BLaER1 treated with 17β-estradiol and CSF1 and Interleukin-3, amounts not matched to agents 10 nM and 100 nM (cell line): ENCODE measurements around the gene FAM78B.
A peak's percentile ranks its signal among the peaks of the same experiment; 100 is the strongest.

Experiments
- H3K27ac ChIP-seq, 11 experiments: shearing (Covaris generic); formaldehyde crosslinking; 2 replicates each; pipeline ENCODE4 v1.8.1; 2022
- H3K27me3 ChIP-seq, 11 experiments: shearing (Covaris generic); formaldehyde crosslinking; 2 replicates each; pipeline ENCODE4 v1.8.1; 2022
- H3K36me3 ChIP-seq, 11 experiments: shearing (Covaris generic); formaldehyde crosslinking; 2 replicates each; pipeline ENCODE4 v1.8.1; 2022
- H3K4me1 ChIP-seq, 10 experiments: shearing (Covaris generic); formaldehyde crosslinking; 2 replicates each; pipeline ENCODE4 v1.8.1; 2022
- H3K4me2 ChIP-seq, 11 experiments: shearing (Covaris generic); formaldehyde crosslinking; 2 replicates each; pipeline ENCODE4 v1.8.1; 2022
- H3K4me3 ChIP-seq, 10 experiments: shearing (Covaris generic); formaldehyde crosslinking; 2 replicates each; pipeline ENCODE4 v1.8.1; 2022
- H3K9ac ChIP-seq, 11 experiments: shearing (Covaris generic); formaldehyde crosslinking; 2 replicates each; pipeline ENCODE4 v1.8.1; 2022
- H3K9me3 ChIP-seq, 11 experiments: shearing (Covaris generic); formaldehyde crosslinking; replicated peaks in 1 of 11; 2 replicates each; pipeline ENCODE4 v1.8.1; 2022
- H4K20me1 ChIP-seq, 11 experiments: shearing (Covaris generic); formaldehyde crosslinking; 2 replicates each; pipeline ENCODE4 v1.8.1; 2022
- Cebpa-rat ChIP-seq, 11 experiments: shearing (Covaris generic); IDR thresholded peaks; 2 replicates each; pipeline ENCODE4 v1.8.1; 2022

The FAM78B gene

DNA sequence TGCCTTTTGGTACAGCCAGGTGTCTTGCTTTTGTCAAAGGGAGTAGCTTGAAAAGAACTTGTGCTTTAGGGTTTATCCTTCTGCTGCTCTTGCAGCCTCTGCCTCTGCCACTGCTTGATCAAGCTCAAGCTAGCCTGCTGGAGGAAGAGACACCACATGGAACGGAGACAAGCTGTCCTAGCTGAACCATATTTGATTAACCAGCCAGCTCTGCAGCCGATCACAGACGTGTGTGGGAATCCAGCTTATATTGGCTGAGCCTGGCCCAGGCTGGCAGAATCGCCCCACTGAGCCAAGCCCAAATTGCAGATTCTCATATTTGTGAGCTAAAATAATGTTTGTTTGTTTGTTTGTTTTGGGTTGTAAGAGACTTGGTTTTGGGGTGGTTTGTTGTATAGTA, 18.7 kb upstream of the FAM78B start:
- no peak overlapping the region for H3K27ac ChIP-seq
- no peak overlapping the region for H3K9ac ChIP-seq
- no peaks in the 10 kb centered on the region for H3K27me3 ChIP-seq
- H3K36me3 ChIP-seq, result no peaks in the 10 kb centered on the region
- H3K4me2 ChIP-seq, result no peak overlapping the region
- H3K9me3 ChIP-seq, result no peaks in the 10 kb centered on the region
- no peaks in the 10 kb centered on the region for H4K20me1 ChIP-seq
- no peak for TF ChIP-seq Cebpa-rat (IDR thresholded peaks at IDR 0.05)
- H3K4me3 ChIP-seq, result no peak overlapping the region
- peaks cover 16 to 28% (median 21%) of the 10 kb centered on the region in 10 experiments for H3K4me1 ChIP-seq

DNA sequence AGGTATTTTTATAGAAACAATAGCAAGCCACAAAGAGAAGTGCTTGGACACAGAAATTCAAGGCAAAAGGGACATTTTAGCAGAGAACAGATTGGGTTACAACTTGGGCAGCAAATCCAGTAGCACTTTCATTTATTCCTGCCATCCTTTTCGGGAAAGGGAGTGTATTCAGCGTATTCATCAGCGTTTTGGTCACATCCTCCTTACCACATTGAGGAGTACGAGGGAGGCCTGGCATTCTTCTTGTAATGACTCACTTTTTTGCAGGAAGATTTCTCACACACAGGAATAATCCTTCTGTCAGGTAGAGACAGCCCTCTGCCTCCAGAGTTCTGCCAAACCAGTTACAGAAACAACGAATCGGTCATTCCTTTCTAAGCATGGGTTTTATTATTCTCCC, 18.1 kb upstream of the FAM78B start:
- no peak overlapping the region for H3K4me3 ChIP-seq
- no peaks in the 10 kb centered on the region for H3K36me3 ChIP-seq
- no peak overlapping the region for H3K27ac ChIP-seq
- H3K4me1 ChIP-seq, result peaks cover 12 to 32% (median 25%) of the 10 kb centered on the region in 10 experiments
- no peaks in the 10 kb centered on the region for H3K9me3 ChIP-seq
- H4K20me1 ChIP-seq, result no peaks in the 10 kb centered on the region
- no peak overlapping the region for H3K4me2 ChIP-seq
- no peaks in the 10 kb centered on the region for H3K27me3 ChIP-seq
- no peak overlapping the region for H3K9ac ChIP-seq
- TF ChIP-seq Cebpa-rat (IDR thresholded peaks at IDR 0.05), result no peak

DNA sequence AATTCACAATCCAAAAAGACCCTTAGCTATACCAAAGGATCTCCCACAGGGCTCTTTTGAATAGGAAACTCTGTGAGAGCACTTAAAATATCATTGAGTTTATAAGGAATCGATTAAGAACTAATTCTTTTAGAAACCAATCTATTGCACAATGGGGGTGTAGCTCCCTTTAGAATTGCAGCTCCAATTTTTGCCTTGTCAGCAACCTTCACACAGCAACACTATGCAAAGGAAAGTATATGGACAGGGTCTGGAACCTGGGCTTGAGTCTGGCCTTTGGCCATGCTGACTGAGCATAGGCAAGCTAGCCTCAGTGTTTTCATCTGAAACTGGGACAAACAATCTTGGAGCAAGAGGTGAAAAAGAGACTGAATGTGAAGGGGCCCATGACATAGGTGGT, 17.2 kb upstream of the FAM78B start:
- Histone ChIP-seq H4K20me1 (no peaks in the 10 kb centered on the region), H3K9me3 (no peaks in the 10 kb centered on the region), H3K9ac (no peak overlapping the region), H3K4me3 (no peak overlapping the region), H3K27ac (no peak overlapping the region), H3K36me3 (no peaks in the 10 kb centered on the region), H3K4me2 (no peak overlapping the region), H3K27me3 (no peaks in the 10 kb centered on the region), H3K4me1 (peaks cover 4 to 33% (median 27%) of the 10 kb centered on the region in 10 experiments)
- peak in 1 of 11 experiments; percentile 45; a peak in 1 of 22 replicates for TF ChIP-seq Cebpa-rat (IDR thresholded peaks at IDR 0.05)

DNA sequence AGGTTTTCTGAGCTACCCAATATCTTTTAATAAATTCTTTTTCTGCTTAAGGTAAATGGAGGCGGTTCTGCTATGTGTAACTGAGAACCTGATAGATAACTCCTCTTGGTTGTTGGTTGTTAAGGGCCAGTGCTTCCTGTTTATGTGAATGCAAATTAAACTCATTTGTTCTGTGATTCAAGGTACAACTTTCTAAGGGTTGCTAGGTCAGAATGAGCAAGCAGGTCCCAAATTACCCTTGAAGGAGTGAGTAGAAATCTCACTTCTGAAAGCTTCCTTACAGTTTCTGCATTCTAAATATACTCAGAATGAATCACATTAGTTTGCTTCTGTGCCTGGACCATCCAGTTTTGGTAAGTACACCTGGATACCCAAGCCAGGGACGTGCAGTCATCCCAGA, 15.5 kb upstream of the FAM78B start:
- no peak overlapping the region for H3K9ac ChIP-seq
- no peaks in the 10 kb centered on the region for H3K36me3 ChIP-seq
- H4K20me1 ChIP-seq, result no peaks in the 10 kb centered on the region
- no peak for TF ChIP-seq Cebpa-rat (IDR thresholded peaks at IDR 0.05)
- H3K4me2 ChIP-seq, result no peak overlapping the region
- H3K9me3 ChIP-seq, result no peaks in the 10 kb centered on the region
- H3K4me3 ChIP-seq, result no peak overlapping the region
- no peak overlapping the region for H3K27ac ChIP-seq
- H3K27me3 ChIP-seq, result no peaks in the 10 kb centered on the region
- peaks cover 0 to 36% (median 29%) of the 10 kb centered on the region in 10 experiments; a peak in 15 of 20 replicates for H3K4me1 ChIP-seq

DNA sequence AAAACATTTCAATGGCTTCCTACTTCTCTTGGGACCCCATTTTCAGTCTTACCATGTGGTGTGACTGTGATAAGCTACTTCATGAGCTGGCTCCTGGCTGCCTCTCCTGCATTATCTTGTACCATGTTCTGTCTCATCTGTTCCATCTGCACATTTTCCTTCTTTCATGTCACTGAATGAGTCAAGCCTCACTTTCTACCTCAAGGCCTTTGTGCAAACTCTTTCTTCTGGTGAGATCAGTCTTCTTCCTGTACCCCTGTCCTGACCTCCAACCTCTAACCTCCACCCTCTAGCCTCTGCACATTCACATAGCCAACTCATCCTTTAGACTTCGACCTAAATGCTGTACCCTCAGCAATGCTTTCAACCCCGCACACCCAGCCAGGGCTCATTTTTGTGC, 9.6 kb upstream of the FAM78B start:
- H3K27ac ChIP-seq, result no peak overlapping the region
- H3K9me3 ChIP-seq, result no peaks in the 10 kb centered on the region
- no peaks in the 10 kb centered on the region for H3K36me3 ChIP-seq
- H3K27me3 ChIP-seq, result no peaks in the 10 kb centered on the region
- no peak overlapping the region for H3K4me3 ChIP-seq
- no peaks in the 10 kb centered on the region for H4K20me1 ChIP-seq
- TF ChIP-seq Cebpa-rat (IDR thresholded peaks at IDR 0.05), result no peak
- no peak overlapping the region for H3K4me2 ChIP-seq
- no peak overlapping the region for H3K9ac ChIP-seq
- H3K4me1 ChIP-seq, result peaks cover 0 to 36% (median 31%) of the 10 kb centered on the region in 10 experiments; a peak in 15 of 20 replicates

DNA sequence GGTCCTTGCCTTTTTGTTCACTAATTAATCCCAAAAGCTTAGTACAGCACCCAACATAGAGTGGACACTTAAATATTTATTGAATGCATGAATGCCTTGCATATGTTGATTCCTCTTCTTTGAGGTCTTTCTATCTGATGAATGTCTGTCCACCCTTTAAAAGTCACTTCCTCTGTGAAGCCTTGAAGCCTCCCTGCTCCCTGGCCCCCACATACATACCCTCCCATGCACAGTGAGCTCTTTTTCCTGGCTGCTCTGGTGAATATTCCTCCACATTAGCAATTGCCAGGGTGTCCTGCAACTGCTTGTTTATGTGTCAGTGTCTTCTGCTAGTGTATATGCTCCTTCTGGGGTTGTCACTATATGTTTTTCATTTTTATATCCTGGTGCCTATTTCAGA, 8.2 kb upstream of the FAM78B start:
- H3K4me1 ChIP-seq, result peaks cover 0 to 22% (median 19%) of the 10 kb centered on the region in 10 experiments; a peak in 15 of 20 replicates
- no peak overlapping the region for H3K4me3 ChIP-seq
- H3K9ac ChIP-seq, result no peak overlapping the region
- no peak for TF ChIP-seq Cebpa-rat (IDR thresholded peaks at IDR 0.05)
- peak overlapping the region in 2 of 11 experiments; percentile 1 to 17; a peak in 2 of 22 replicates for H3K4me2 ChIP-seq
- H4K20me1 ChIP-seq, result no peaks in the 10 kb centered on the region
- no peaks in the 10 kb centered on the region for H3K36me3 ChIP-seq
- no peaks in the 10 kb centered on the region for H3K9me3 ChIP-seq
- H3K27me3 ChIP-seq, result no peaks in the 10 kb centered on the region
- no peak overlapping the region for H3K27ac ChIP-seq

DNA sequence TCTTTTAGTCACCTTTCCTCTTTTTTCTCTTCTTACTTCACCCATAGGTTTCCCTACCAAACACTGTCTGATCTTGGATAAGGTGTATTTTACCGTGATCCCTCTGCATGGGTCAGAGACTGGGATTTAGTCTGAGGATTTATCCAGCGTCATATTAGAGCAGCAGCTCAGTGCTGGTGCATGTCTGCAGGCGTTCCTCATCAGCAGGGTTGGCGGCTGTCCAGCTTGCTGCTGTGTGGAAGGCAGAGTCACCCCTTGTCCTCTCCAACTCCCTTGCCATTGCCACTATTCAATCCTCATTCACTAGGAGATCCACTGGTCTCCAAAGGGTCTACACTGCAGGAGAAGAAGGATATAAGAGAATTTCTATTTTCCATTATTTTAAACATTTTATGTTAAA, 7.3 kb upstream of the FAM78B start:
- Histone ChIP-seq H3K27ac (no peak overlapping the region), H3K9me3 (no peaks in the 10 kb centered on the region), H3K27me3 (no peaks in the 10 kb centered on the region), H3K4me1 (peaks cover 0 to 13% (median 9%) of the 10 kb centered on the region in 10 experiments; a peak in 14 of 20 replicates), H3K9ac (no peak overlapping the region), H4K20me1 (no peaks in the 10 kb centered on the region), H3K4me3 (no peak overlapping the region), H3K36me3 (no peaks in the 10 kb centered on the region), H3K4me2 (no peak overlapping the region)
- no peak for TF ChIP-seq Cebpa-rat (IDR thresholded peaks at IDR 0.05)

DNA sequence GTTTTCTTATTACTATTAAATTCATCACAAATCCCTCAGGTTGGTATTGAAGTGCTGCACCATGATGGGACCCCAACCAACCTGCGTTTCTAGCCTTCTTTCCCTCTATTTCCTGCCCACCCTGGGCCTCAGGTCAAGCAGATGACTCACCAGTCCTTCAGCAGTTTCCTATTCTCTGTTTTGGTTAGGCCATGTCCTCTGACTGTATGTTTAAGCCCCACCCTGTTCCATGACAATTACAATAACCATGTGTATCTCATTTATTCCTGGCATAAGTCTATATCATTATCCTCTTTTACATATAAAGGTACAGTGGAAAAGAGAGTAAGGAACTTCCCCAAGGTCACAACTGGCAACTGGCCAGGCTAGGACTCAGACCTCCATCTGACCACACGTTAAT, 5.3 kb upstream of the FAM78B start:
- no peak for TF ChIP-seq Cebpa-rat (IDR thresholded peaks at IDR 0.05)

DNA sequence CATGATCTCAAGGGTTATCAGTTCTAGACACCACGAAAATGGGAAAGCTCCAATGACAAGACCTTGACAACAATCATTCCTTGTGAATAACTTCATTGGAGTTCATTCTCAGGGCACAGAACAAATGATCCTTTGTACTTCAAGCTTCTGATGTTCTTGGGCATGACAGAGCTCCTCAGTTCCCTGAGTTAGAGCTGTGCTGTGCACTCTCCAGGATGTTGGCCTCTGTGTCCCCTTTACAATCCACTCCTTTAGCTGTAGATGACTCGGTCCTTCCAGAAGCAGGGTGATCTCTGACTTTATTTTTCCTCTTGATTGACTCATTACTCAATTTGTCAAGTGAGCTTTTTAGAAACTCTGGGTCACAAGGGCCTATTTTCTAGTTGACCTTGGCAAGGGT, 3.9 kb upstream of the FAM78B start:
- TF ChIP-seq Cebpa-rat (IDR thresholded peaks at IDR 0.05), result no peak
- H3K27ac ChIP-seq, result no peak overlapping the region

More for the DNA sequence above, 5.3 kb upstream of the FAM78B start:
- no peaks in the 10 kb centered on the region for H3K36me3 ChIP-seq
- no peaks in the 10 kb centered on the region for H4K20me1 ChIP-seq
- H3K27ac ChIP-seq, result no peak overlapping the region
- H3K4me1 ChIP-seq, result peaks cover 7 to 14% (median 8%) of the 10 kb centered on the region in 10 experiments; a peak in 18 of 20 replicates
- H3K4me3 ChIP-seq, result no peak overlapping the region
- no peaks in the 10 kb centered on the region; a peak in 1 of 22 replicates for H3K27me3 ChIP-seq
- no peak overlapping the region for H3K9ac ChIP-seq
- no peak overlapping the region for H3K4me2 ChIP-seq
- H3K9me3 ChIP-seq, result no peaks in the 10 kb centered on the region

DNA sequence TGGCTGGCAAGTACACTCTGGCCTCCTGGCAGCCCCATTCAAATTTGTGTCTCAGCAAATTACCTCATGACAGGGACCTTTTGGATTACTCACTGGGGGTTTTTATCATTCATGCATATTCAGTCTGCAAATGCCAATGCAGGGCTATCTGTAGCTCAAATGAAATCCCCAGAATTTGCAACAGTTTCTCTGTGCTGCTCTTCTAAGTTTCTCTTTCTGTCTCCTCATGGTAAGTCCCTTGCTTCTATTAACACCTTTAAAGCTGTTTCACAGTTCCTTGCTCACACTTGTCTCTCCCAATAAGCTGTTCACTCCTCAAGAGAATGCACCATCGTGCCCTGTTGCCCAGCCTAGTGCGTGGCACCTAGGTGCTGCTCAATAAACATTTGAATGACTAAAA, 3.3 kb upstream of the FAM78B start:
- H3K27me3 ChIP-seq, result peaks cover 16 to 17% (median 17%) of the 10 kb centered on the region in 11 experiments
- no peak overlapping the region for H3K9ac ChIP-seq
- H4K20me1 ChIP-seq, result peaks cover 0 to 13% (median 10%) of the 10 kb centered on the region in 11 experiments; a peak in 16 of 22 replicates
- H3K4me3 ChIP-seq, result no peak overlapping the region
- H3K4me1 ChIP-seq, result peaks cover 9 to 20% (median 19%) of the 10 kb centered on the region in 10 experiments
- TF ChIP-seq Cebpa-rat (IDR thresholded peaks at IDR 0.05), result no peak
- no peaks in the 10 kb centered on the region for H3K9me3 ChIP-seq
- H3K36me3 ChIP-seq, result no peaks in the 10 kb centered on the region
- H3K27ac ChIP-seq, result no peak overlapping the region
- H3K4me2 ChIP-seq, result no peak overlapping the region

More for the DNA sequence above, 3.9 kb upstream of the FAM78B start:
- Histone ChIP-seq H4K20me1 (peaks cover 0 to 6% (median 4%) of the 10 kb centered on the region in 11 experiments; a peak in 10 of 22 replicates), H3K27me3 (peaks cover 9 to 11% (median 10%) of the 10 kb centered on the region in 11 experiments), H3K4me3 (no peak overlapping the region), H3K4me2 (no peak overlapping the region), H3K36me3 (no peaks in the 10 kb centered on the region), H3K9ac (no peak overlapping the region), H3K4me1 (peaks cover 9 to 18% (median 13%) of the 10 kb centered on the region in 10 experiments; a peak in 19 of 20 replicates), H3K9me3 (no peaks in the 10 kb centered on the region)
